ELR (cell line): Measurements from ENCODE around the gene RASGRP2.

ENCODE experiments used
- DNase-seq: peaks from one replicate; pipeline ENCODE4 v3.0.0-alpha.2; 2015; ENCODE audit warnings: low read depth

Gene RASGRP2

GRCh38 chr11:64770120-64770519, 26.2 kb upstream of the RASGRP2 start:
- DNase-seq = no peak

- no peak for DNase-seq
These were observed 25.3 kb upstream of the RASGRP2 start for GRCh38 chr11:64769283-64769682.

GRCh38 chr11:64768300-64768694, 24.4 kb upstream of the RASGRP2 start:
- no peak for DNase-seq

- DNase-seq = peak; percentile 79
These were observed 23.7 kb upstream of the RASGRP2 start for GRCh38 chr11:64767344-64768299.

GRCh38 chr11:64766881-64767280, 22.9 kb upstream of the RASGRP2 start:
- no peak for DNase-seq

GRCh38 chr11:64765851-64766665, 22.1 kb upstream of the RASGRP2 start:
- DNase-seq = no peak

- no peak for DNase-seq
These were observed 21.4 kb upstream of the RASGRP2 start for GRCh38 chr11:64765291-64765850.

- no peak for DNase-seq
These were observed 20.8 kb upstream of the RASGRP2 start for GRCh38 chr11:64764753-64765152.

GRCh38 chr11:64764040-64764611, 20.2 kb upstream of the RASGRP2 start:
- DNase-seq = no peak

- no peak for DNase-seq
These were observed 19.6 kb upstream of the RASGRP2 start for GRCh38 chr11:64763526-64764039.

GRCh38 chr11:64762674-64763525, 19.0 kb upstream of the RASGRP2 start:
- DNase-seq = peak; percentile 78

GRCh38 chr11:64762277-64762673, 18.3 kb upstream of the RASGRP2 start:
- no peak for DNase-seq

- DNase-seq = no peak
These were observed 16.9 kb upstream of the RASGRP2 start for GRCh38 chr11:64760759-64761420.

GRCh38 chr11:64759722-64760719, 16.1 kb upstream of the RASGRP2 start, which contains the start of gene PYGM:
Gene PYGM, minus strand, starts transcription at chr11:64759974. Its CDS starts 76 bp downstream, at chr11:64759898.
- DNase-seq = no peak

- DNase-seq = no peak
These were observed 15.3 kb upstream of the RASGRP2 start for GRCh38 chr11:64759131-64759721.

- no peak for DNase-seq
These were observed 14.6 kb upstream of the RASGRP2 start for GRCh38 chr11:64758330-64759079.

GRCh38 chr11:64757549-64758329, 13.8 kb upstream of the RASGRP2 start:
- DNase-seq = no peak
